GM23338 (cell line): Measurements from ENCODE around the gene TRIM44. TPM values are rescaled to one million over a fixed set of nuclear protein-coding genes. Genes with fewer than 3 reads are reported as not detected.

ENCODE experiments used
- ATAC-seq: fragments of 200-7000 bp; cut with Tn5 transposase; 3 replicates; pipeline ENCODE4 v1.9.1; 2020
- DNase-seq: peaks from one replicate; pipeline ENCODE4 v3.0.0-alpha.2; 2015; ENCODE audit warnings: low spot score
- H2AFZ ChIP-seq: fragments of 200-600 bp; sonication (generic); 2 replicates; pipeline ENCODE4 v1.8.0; 2016; ENCODE audit warnings: antibody characterized with exemption, mild to moderate bottlenecking, moderate library complexity
- H3F3A ChIP-seq: fragments of 200-600 bp; sonication (generic); replicated peaks from 2 replicates; pipeline ENCODE4 v1.8.0; 2017; ENCODE audit warnings: antibody characterized with exemption, mixed run types, low read depth
- H3K27ac ChIP-seq: fragments of 200-600 bp; sonication (generic); 2 replicates; pipeline ENCODE4 v1.6.1; 2016; ENCODE audit warnings: low read depth
- H3K27me3 ChIP-seq: fragments of 200-600 bp; sonication (generic); 2 replicates; pipeline ENCODE4 v1.8.0; 2016; ENCODE audit warnings: mild to moderate bottlenecking, mixed run types, moderate library complexity; ENCODE audit not compliant: insufficient read depth
- H3K36me3 ChIP-seq: fragments of 200-600 bp; sonication (generic); 2 replicates; pipeline ENCODE4 v1.8.0; 2016; ENCODE audit warnings: mild to moderate bottlenecking; ENCODE audit not compliant: insufficient read depth
- H3K4me1 ChIP-seq: fragments of 200-600 bp; sonication (generic); 2 replicates; pipeline ENCODE4 v1.8.0; 2016; ENCODE audit warnings: mild to moderate bottlenecking, moderate library complexity; ENCODE audit not compliant: insufficient read depth
- H3K4me2 ChIP-seq: fragments of 200-600 bp; sonication (generic); 2 replicates; pipeline ENCODE4 v1.7.1; 2017; ENCODE audit warnings: mixed run types
- H3K4me3 ChIP-seq: fragments of 200-600 bp; sonication (generic); 2 replicates; pipeline ENCODE4 v1.6.1; 2016; ENCODE audit warnings: mixed run types
- H3K79me2 ChIP-seq: fragments of 200-600 bp; sonication (generic); replicated peaks from 2 replicates; pipeline ENCODE4 v1.8.0; 2017; ENCODE audit warnings: mild to moderate bottlenecking; ENCODE audit not compliant: insufficient read depth
- H3K9me2 ChIP-seq: fragments of 200-600 bp; sonication (generic); 2 replicates; pipeline ENCODE4 v1.8.0; 2017; ENCODE audit not compliant: insufficient read depth
- H4K20me1 ChIP-seq: fragments of 200-600 bp; sonication (generic); replicated peaks from 2 replicates; pipeline ENCODE4 v1.8.0; 2017; ENCODE audit warnings: mild to moderate bottlenecking; ENCODE audit not compliant: insufficient read depth
- H3K27ac Mint-ChIP-seq: 2 replicates; pipeline ENCODE4 v1.8.0; 2020; ENCODE audit warnings: inconsistent platforms, mild to moderate bottlenecking, moderate library complexity, mixed read lengths
- H3K27me3 Mint-ChIP-seq: 3 replicates; pipeline ENCODE4 v1.8.0; 2022; ENCODE audit warnings: low read depth, mild to moderate bottlenecking, moderate library complexity, mixed read lengths, inconsistent platforms; ENCODE audit not compliant: insufficient read depth, poor library complexity
- H3K36me3 Mint-ChIP-seq: 3 replicates; pipeline ENCODE4 v1.8.0; 2021; ENCODE audit warnings: low read depth, mild to moderate bottlenecking, inconsistent platforms, moderate library complexity, mixed read lengths
- H3K4me1 Mint-ChIP-seq: 3 replicates; pipeline ENCODE4 v1.8.0; 2020; ENCODE audit warnings: mild to moderate bottlenecking, inconsistent platforms, mixed read lengths
- H3K4me3 Mint-ChIP-seq: 3 replicates; pipeline ENCODE4 v1.8.0; 2021; ENCODE audit warnings: moderate library complexity, mild to moderate bottlenecking, inconsistent platforms, mixed read lengths
- H3K9me3 Mint-ChIP-seq: 3 replicates; pipeline ENCODE4 v1.8.0; 2020; ENCODE audit warnings: moderate library complexity, mild to moderate bottlenecking, inconsistent platforms, mixed read lengths
- CREB1 ChIP-seq: fragments of 250-450 bp; sonication (Bioruptor Pico); IDR thresholded peaks from 2 replicates; pipeline ENCODE4 v1.5.0; 2020; ENCODE audit warnings: low read depth, mild to moderate bottlenecking, moderate library complexity
- EZH2 ChIP-seq: fragments of 200-600 bp; sonication (generic); IDR thresholded peaks from one replicate; pipeline ENCODE4 v1.8.0; 2017; ENCODE audit warnings: antibody characterized with exemption, mild to moderate bottlenecking, low read depth; ENCODE audit not compliant: unreplicated experiment
- EZH2phosphoT487 ChIP-seq: fragments of 200-600 bp; sonication (generic); IDR thresholded peaks from one replicate; pipeline ENCODE4 v1.8.1; 2018; ENCODE audit warnings: antibody characterized with exemption; ENCODE audit not compliant: unreplicated experiment
- JUNB ChIP-seq: IDR thresholded peaks from one replicate; pipeline ENCODE4 v1.6.1; 2016; ENCODE audit warnings: antibody characterized with exemption; ENCODE audit not compliant: unreplicated experiment
- NANOG ChIP-seq: IDR thresholded peaks from 2 replicates; pipeline ENCODE4 v1.6.1; 2016; ENCODE audit warnings: antibody characterized with exemption, borderline replicate concordance
- POLR2AphosphoS5 ChIP-seq: IDR thresholded peaks from 2 replicates; pipeline ENCODE4 v1.6.1; 2016; ENCODE audit warnings: antibody characterized with exemption, low read depth
- STAT1 ChIP-seq: IDR thresholded peaks from one replicate; pipeline ENCODE4 v1.6.1; 2016; ENCODE audit warnings: antibody characterized with exemption; ENCODE audit not compliant: unreplicated experiment
- ZNF114 ChIP-seq: fragments of 250-450 bp; sonication (Bioruptor Pico); IDR thresholded peaks from 2 replicates; pipeline ENCODE4 v1.5.0; 2020; ENCODE audit warnings: mild to moderate bottlenecking, moderate library complexity
- ZNF331 ChIP-seq: fragments of 250-450 bp; sonication (Bioruptor Pico); IDR thresholded peaks from 2 replicates; pipeline ENCODE4 v1.5.0; 2020; ENCODE audit warnings: low read depth, mild to moderate bottlenecking, moderate library complexity
- polyA plus RNA-seq: library from polyadenylated mRNA; unstranded; fragments of >200 nt; fragmentation: Nextera tagmentation; extraction: Ambion mirVana; gene quantifications from 2 replicates; pipeline ENCODE4 v1.2.1, GENCODE V29; 2016
- total RNA-seq: library from RNA; depleted of rRNA; stranded (reverse); fragments of >200 nt; shearing (Covaris generic); gene quantifications from 2 replicates; pipeline ENCODE4 v1.2.3, GENCODE V29; 2014
- TF ChIP-seq, protein P1 (sequence below), 2 experiments: fragments of 200-600 bp in 1 of 2; sonication (generic) in 1 of 2; conservative IDR thresholded peaks; 2 replicates each; pipeline versions ENCODE4 v1.5.1 to v1.6.1; 2016 to 2017; ENCODE audit warnings: antibody characterized with exemption in 2 of 2, low read depth in 2 of 2, mild to moderate bottlenecking in 2 of 2, moderate library complexity in 1 of 2
- TF ChIP-seq, protein P2 (sequence below): fragments of 250-450 bp; sonication (Bioruptor Pico); IDR thresholded peaks from 2 replicates; pipeline ENCODE4 v1.5.0; 2020; ENCODE audit warnings: mild to moderate bottlenecking, moderate library complexity
- TF ChIP-seq, protein P3 (sequence below): IDR thresholded peaks from one replicate; pipeline ENCODE4 v1.6.1; 2018; ENCODE audit warnings: antibody characterized with exemption; ENCODE audit not compliant: unreplicated experiment
- TF ChIP-seq, protein P4 (sequence below): IDR thresholded peaks from 2 replicates; pipeline ENCODE4 v1.6.1; 2016; ENCODE audit warnings: antibody characterized with exemption

TRIM44 gene
- total and polyA plus RNA-seq, 2 experiments from 2014 or later: 10.3 to 10.4 TPM

DNA sequence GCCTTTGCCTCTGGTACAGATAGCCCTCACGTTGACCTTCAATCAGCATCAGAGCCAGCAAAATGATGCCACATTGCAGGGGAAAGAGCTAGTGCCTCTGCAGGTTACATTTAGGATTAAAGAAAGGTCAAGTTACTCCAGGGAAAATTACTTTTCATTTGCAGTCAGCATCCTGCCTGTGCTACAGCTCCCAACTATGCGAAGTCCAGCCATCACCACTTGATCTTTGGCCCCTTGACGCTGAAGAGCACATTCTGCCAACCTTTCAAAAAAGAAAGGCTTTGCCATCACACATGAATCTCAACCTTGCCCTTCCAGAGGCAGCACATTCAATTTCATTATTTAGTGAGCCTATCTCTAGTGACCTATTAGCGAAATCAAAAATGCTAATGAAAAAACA lies 33.1 kb upstream of the TRIM44 start:
- H3K9me2 ChIP-seq: 0 out of 2 replicates have a peak, but pooled peaks cover 5% of the 10 kb centered on the region
- no peak overlapping the region for H3K4me3 ChIP-seq
- no peaks in the 10 kb centered on the region for H3K79me2 ChIP-seq
- no peak overlapping the region for H3K27ac ChIP-seq
- H3F3A ChIP-seq: no peaks in the 10 kb centered on the region
- Mint-ChIP-seq H3K27me3 (no peaks in the 10 kb centered on the region), H3K4me3 (no peak overlapping the region), H3K9me3 (peaks cover 6% of the 10 kb centered on the region; the same call in 2 of the 3 replicates), H3K36me3 (no peaks in the 10 kb centered on the region), H3K4me1 (no peaks in the 10 kb centered on the region), H3K27ac (no peak overlapping the region)
- ATAC-seq (no peak), DNase-seq (peak; percentile 10)
- no peaks in the 10 kb centered on the region for H3K27me3 ChIP-seq
- no peaks in the 10 kb centered on the region for H4K20me1 ChIP-seq
- TF ChIP-seq STAT1: no peak
- TF ChIP-seq EZH2phosphoT487: no peak
- TF ChIP-seq, protein P1, sequence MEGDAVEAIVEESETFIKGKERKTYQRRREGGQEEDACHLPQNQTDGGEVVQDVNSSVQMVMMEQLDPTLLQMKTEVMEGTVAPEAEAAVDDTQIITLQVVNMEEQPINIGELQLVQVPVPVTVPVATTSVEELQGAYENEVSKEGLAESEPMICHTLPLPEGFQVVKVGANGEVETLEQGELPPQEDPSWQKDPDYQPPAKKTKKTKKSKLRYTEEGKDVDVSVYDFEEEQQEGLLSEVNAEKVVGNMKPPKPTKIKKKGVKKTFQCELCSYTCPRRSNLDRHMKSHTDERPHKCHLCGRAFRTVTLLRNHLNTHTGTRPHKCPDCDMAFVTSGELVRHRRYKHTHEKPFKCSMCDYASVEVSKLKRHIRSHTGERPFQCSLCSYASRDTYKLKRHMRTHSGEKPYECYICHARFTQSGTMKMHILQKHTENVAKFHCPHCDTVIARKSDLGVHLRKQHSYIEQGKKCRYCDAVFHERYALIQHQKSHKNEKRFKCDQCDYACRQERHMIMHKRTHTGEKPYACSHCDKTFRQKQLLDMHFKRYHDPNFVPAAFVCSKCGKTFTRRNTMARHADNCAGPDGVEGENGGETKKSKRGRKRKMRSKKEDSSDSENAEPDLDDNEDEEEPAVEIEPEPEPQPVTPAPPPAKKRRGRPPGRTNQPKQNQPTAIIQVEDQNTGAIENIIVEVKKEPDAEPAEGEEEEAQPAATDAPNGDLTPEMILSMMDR (conservative IDR thresholded peaks at IDR 0.05; ENCODE audit: low read depth in 2 of 2): no peak
- no peak for TF ChIP-seq POLR2AphosphoS5
- no peak for TF ChIP-seq ZNF331 (CRISPR knock-in tag)
- TF ChIP-seq CREB1 (CRISPR knock-in tag): no peak
- TF ChIP-seq ZNF114 (CRISPR knock-in tag): no peak
- TF ChIP-seq, protein P2, sequence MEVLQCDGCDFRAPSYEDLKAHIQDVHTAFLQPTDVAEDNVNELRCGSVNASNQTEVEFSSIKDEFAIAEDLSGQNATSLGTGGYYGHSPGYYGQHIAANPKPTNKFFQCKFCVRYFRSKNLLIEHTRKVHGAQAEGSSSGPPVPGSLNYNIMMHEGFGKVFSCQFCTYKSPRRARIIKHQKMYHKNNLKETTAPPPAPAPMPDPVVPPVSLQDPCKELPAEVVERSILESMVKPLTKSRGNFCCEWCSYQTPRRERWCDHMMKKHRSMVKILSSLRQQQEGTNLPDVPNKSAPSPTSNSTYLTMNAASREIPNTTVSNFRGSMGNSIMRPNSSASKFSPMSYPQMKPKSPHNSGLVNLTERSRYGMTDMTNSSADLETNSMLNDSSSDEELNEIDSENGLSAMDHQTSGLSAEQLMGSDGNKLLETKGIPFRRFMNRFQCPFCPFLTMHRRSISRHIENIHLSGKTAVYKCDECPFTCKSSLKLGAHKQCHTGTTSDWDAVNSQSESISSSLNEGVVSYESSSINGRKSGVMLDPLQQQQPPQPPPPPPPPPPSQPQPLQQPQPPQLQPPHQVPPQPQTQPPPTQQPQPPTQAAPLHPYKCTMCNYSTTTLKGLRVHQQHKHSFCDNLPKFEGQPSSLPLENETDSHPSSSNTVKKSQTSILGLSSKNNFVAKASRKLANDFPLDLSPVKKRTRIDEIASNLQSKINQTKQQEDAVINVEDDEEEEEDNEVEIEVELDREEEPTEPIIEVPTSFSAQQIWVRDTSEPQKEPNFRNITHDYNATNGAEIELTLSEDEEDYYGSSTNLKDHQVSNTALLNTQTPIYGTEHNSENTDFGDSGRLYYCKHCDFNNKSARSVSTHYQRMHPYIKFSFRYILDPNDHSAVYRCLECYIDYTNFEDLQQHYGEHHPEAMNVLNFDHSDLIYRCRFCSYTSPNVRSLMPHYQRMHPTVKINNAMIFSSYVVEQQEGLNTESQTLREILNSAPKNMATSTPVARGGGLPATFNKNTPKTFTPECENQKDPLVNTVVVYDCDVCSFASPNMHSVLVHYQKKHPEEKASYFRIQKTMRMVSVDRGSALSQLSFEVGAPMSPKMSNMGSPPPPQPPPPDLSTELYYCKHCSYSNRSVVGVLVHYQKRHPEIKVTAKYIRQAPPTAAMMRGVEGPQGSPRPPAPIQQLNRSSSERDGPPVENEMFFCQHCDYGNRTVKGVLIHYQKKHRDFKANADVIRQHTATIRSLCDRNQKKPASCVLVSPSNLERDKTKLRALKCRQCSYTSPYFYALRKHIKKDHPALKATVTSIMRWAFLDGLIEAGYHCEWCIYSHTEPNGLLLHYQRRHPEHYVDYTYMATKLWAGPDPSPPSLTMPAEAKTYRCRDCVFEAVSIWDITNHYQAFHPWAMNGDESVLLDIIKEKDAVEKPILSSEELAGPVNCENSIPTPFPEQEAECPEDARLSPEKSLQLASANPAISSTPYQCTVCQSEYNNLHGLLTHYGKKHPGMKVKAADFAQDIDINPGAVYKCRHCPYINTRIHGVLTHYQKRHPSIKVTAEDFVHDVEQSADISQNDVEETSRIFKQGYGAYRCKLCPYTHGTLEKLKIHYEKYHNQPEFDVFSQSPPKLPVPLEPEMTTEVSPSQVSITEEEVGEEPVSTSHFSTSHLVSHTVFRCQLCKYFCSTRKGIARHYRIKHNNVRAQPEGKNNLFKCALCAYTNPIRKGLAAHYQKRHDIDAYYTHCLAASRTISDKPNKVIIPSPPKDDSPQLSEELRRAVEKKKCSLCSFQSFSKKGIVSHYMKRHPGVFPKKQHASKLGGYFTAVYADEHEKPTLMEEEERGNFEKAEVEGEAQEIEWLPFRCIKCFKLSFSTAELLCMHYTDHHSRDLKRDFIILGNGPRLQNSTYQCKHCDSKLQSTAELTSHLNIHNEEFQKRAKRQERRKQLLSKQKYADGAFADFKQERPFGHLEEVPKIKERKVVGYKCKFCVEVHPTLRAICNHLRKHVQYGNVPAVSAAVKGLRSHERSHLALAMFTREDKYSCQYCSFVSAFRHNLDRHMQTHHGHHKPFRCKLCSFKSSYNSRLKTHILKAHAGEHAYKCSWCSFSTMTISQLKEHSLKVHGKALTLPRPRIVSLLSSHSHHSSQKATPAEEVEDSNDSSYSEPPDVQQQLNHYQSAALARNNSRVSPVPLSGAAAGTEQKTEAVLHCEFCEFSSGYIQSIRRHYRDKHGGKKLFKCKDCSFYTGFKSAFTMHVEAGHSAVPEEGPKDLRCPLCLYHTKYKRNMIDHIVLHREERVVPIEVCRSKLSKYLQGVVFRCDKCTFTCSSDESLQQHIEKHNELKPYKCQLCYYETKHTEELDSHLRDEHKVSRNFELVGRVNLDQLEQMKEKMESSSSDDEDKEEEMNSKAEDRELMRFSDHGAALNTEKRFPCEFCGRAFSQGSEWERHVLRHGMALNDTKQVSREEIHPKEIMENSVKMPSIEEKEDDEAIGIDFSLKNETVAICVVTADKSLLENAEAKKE (CRISPR knock-in tag): no peak
- TF ChIP-seq, protein P3, sequence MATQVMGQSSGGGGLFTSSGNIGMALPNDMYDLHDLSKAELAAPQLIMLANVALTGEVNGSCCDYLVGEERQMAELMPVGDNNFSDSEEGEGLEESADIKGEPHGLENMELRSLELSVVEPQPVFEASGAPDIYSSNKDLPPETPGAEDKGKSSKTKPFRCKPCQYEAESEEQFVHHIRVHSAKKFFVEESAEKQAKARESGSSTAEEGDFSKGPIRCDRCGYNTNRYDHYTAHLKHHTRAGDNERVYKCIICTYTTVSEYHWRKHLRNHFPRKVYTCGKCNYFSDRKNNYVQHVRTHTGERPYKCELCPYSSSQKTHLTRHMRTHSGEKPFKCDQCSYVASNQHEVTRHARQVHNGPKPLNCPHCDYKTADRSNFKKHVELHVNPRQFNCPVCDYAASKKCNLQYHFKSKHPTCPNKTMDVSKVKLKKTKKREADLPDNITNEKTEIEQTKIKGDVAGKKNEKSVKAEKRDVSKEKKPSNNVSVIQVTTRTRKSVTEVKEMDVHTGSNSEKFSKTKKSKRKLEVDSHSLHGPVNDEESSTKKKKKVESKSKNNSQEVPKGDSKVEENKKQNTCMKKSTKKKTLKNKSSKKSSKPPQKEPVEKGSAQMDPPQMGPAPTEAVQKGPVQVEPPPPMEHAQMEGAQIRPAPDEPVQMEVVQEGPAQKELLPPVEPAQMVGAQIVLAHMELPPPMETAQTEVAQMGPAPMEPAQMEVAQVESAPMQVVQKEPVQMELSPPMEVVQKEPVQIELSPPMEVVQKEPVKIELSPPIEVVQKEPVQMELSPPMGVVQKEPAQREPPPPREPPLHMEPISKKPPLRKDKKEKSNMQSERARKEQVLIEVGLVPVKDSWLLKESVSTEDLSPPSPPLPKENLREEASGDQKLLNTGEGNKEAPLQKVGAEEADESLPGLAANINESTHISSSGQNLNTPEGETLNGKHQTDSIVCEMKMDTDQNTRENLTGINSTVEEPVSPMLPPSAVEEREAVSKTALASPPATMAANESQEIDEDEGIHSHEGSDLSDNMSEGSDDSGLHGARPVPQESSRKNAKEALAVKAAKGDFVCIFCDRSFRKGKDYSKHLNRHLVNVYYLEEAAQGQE: no peak
- TF ChIP-seq JUNB: no peak
- no peak for TF ChIP-seq EZH2
- TF ChIP-seq NANOG: no peak
- TF ChIP-seq, protein P4, sequence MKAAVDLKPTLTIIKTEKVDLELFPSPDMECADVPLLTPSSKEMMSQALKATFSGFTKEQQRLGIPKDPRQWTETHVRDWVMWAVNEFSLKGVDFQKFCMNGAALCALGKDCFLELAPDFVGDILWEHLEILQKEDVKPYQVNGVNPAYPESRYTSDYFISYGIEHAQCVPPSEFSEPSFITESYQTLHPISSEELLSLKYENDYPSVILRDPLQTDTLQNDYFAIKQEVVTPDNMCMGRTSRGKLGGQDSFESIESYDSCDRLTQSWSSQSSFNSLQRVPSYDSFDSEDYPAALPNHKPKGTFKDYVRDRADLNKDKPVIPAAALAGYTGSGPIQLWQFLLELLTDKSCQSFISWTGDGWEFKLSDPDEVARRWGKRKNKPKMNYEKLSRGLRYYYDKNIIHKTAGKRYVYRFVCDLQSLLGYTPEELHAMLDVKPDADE: no peak
- no peak overlapping the region for H3K4me2 ChIP-seq
- no peaks in the 10 kb centered on the region for H3K36me3 ChIP-seq
- no peaks in the 10 kb centered on the region for H3K4me1 ChIP-seq
- no peak overlapping the region for H2AFZ ChIP-seq
